Keratinocyte (primary cell): ENCODE data around the gene FPR1. TPM values are rescaled to one million over a fixed set of nuclear protein-coding genes. Genes with fewer than 3 reads are reported as not detected.

Experiments
- DNase-seq: peaks from one replicate; pipeline ENCODE4 v3.0.0-alpha.2; 2011; ENCODE audit warnings: low read depth, missing footprints, low spot score
- FAIRE-seq: peaks from 2 replicates; lab custom pipeline; 2011; peaks lifted over from hg19 to GRCh38; lab: Jason Lieb, UNC
- H2AFZ ChIP-seq: 2 replicates; pipeline ENCODE4 v1.6.0; 2012; ENCODE audit warnings: low read length, control low read depth, inconsistent platforms; ENCODE audit not compliant: control insufficient read depth
- H3K27ac ChIP-seq: 2 replicates; pipeline ENCODE4 v1.5.1; 2011; ENCODE audit warnings: low read length; ENCODE audit not compliant: control insufficient read depth, insufficient read depth
- H3K27me3 ChIP-seq: 3 replicates; pipeline ENCODE4 v1.6.0; 2011; ENCODE audit warnings: low read length; ENCODE audit not compliant: control insufficient read depth, insufficient read depth; ENCODE audit errors: extremely low read depth
- H3K36me3 ChIP-seq, 2 experiments: 2 replicates in 1 of 2; 3 replicates in 1 of 2; pipeline ENCODE4 v1.5.1; 2011; ENCODE audit warnings: low read length in 2 of 2, mild to moderate bottlenecking in 1 of 2; ENCODE audit not compliant: control insufficient read depth in 2 of 2, insufficient read depth in 2 of 2; ENCODE audit errors: extremely low read depth in 1 of 2
- H3K4me1 ChIP-seq: 3 replicates; pipeline ENCODE4 v1.5.1; 2011; ENCODE audit warnings: low read length; ENCODE audit not compliant: control insufficient read depth, insufficient read depth; ENCODE audit errors: extremely low read depth
- H3K4me2 ChIP-seq: 3 replicates; pipeline ENCODE4 v1.6.0; 2011; ENCODE audit warnings: low read depth, low read length; ENCODE audit not compliant: control insufficient read depth, insufficient read depth; ENCODE audit errors: extremely low read depth
- H3K4me3 ChIP-seq, 3 experiments: fragments of 200-600 bp in 1 of 3; sonication (generic) in 1 of 3; 2 replicates in 2 of 3; 3 replicates in 1 of 3; pipeline ENCODE4 v1.5.1; 2011 to 2016; ENCODE audit warnings: low read length in 3 of 3, mild to moderate bottlenecking in 3 of 3, control low read depth in 2 of 3, inconsistent platforms in 1 of 3, low read depth in 1 of 3, mixed read lengths in 1 of 3, mixed run types in 1 of 3, moderate library complexity in 1 of 3; ENCODE audit not compliant: control insufficient read depth in 2 of 3, insufficient read depth in 2 of 3; ENCODE audit errors: extremely low read depth in 1 of 3
- H3K79me2 ChIP-seq: 2 replicates; pipeline ENCODE4 v1.6.0; 2012; ENCODE audit warnings: low read length; ENCODE audit not compliant: control insufficient read depth, insufficient read depth
- H3K9ac ChIP-seq: 3 replicates; pipeline ENCODE4 v1.6.0; 2011; ENCODE audit warnings: low read length; ENCODE audit not compliant: control insufficient read depth, insufficient read depth; ENCODE audit errors: extremely low read depth
- H3K9me1 ChIP-seq: 3 replicates; pipeline ENCODE4 v1.6.0; 2011; ENCODE audit warnings: low read length; ENCODE audit not compliant: control insufficient read depth, insufficient read depth; ENCODE audit errors: extremely low read depth
- H3K9me3 ChIP-seq: 2 replicates; pipeline ENCODE4 v1.5.1; 2012; ENCODE audit warnings: low read depth, low read length; ENCODE audit not compliant: control insufficient read depth
- H4K20me1 ChIP-seq: 3 replicates; pipeline ENCODE4 v1.6.0; 2011; ENCODE audit warnings: low read length; ENCODE audit not compliant: control insufficient read depth, insufficient read depth; ENCODE audit errors: extremely low read depth
- EZH2 ChIP-seq: IDR thresholded peaks from one replicate; pipeline ENCODE4 v1.6.1; 2012; ENCODE audit warnings: inconsistent platforms, mild to moderate bottlenecking, low read length, moderate library complexity
- dilution Hi-C: fragments of 300-500 bp; cut with MboI; formaldehyde crosslinking; loops from one replicate; pipeline ENCODE4 v1.7.0; 2020; ENCODE audit warnings: low sequenced_read_pairs; ENCODE audit not compliant: extremely low pct_ligation_motif_present
- polyA plus RNA-seq, 5 experiments: library from polyadenylated mRNA; depleted of rRNA in 3 of 5; stranded (reverse) in 3 of 5; stranded (forward) in 1 of 5; unstranded in 1 of 5; fragments of >200 nt; gene quantifications; 1 replicate in 1 of 5; 2 replicates in 3 of 5; 3 replicates in 1 of 5; pipeline versions ENCODE4 v1.2.1 to v1.2.3, GENCODE V29; 2011 to 2012; ENCODE audit warnings: missing spikeins in 2 of 5, low read depth in 1 of 5, low replicate concordance in 1 of 5
- TF ChIP-seq, protein P1 (sequence below), 3 experiments: IDR thresholded peaks in 1 of 3; conservative IDR thresholded peaks in 1 of 3; optimal IDR thresholded peaks in 1 of 3; 2 replicates in 2 of 3; 3 replicates in 1 of 3; pipeline versions ENCODE3 to v1.5.1; 2011; ENCODE audit warnings: low read length in 3 of 3, mild to moderate bottlenecking in 3 of 3, moderate library complexity in 2 of 3, control low read depth in 1 of 3, inconsistent platforms in 1 of 3; ENCODE audit not compliant: insufficient read depth in 2 of 3; ENCODE audit errors: extremely low read depth in 1 of 3

Gene FPR1
- polyA plus RNA-seq, 1 donor (not counting 4 experiments of a cell fraction or from before 2014, with no cell fraction given): 2.4 TPM

DNA sequence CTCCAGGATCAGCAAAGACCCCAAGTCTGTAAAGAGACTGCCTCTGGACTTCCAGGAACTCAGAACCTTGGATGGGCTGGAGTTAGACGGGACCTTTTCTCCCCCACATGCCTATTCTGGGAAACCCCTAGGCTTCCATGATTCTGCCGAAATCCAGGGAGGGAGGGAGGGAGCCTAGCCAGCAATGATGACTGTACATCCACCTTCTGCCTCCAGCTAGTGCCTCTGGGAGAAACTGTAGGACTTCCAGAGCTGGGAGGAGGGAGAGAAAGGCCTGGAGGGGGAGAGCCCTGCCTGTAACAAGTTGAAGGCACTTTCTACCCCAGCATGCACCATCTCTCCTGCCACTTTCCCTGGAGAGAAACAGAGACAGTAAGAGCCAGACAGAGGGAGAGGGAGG lies 21.9 kb downstream of the FPR1 start:
- Histone ChIP-seq H3K9ac (no peak overlapping the region), H3K27me3 (peaks cover 5% of the 10 kb centered on the region), H3K9me3 (peaks cover 2% of the 10 kb centered on the region), H4K20me1 (no peaks in the 10 kb centered on the region), H3K4me2 (no peak overlapping the region), H2AFZ (no peak overlapping the region), H3K36me3 (no peaks in the 10 kb centered on the region), H3K4me3 (no peak overlapping the region), H3K27ac (no peak overlapping the region), H3K79me2 (no peaks in the 10 kb centered on the region), H3K4me1 (peaks cover 24% of the 10 kb centered on the region), H3K9me1 (no peaks in the 10 kb centered on the region)
- FAIRE-seq (no peak), DNase-seq (no peak)
- dilution Hi-C loops: no loop called here
- TF ChIP-seq, protein P1, sequence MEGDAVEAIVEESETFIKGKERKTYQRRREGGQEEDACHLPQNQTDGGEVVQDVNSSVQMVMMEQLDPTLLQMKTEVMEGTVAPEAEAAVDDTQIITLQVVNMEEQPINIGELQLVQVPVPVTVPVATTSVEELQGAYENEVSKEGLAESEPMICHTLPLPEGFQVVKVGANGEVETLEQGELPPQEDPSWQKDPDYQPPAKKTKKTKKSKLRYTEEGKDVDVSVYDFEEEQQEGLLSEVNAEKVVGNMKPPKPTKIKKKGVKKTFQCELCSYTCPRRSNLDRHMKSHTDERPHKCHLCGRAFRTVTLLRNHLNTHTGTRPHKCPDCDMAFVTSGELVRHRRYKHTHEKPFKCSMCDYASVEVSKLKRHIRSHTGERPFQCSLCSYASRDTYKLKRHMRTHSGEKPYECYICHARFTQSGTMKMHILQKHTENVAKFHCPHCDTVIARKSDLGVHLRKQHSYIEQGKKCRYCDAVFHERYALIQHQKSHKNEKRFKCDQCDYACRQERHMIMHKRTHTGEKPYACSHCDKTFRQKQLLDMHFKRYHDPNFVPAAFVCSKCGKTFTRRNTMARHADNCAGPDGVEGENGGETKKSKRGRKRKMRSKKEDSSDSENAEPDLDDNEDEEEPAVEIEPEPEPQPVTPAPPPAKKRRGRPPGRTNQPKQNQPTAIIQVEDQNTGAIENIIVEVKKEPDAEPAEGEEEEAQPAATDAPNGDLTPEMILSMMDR (optimal IDR thresholded peaks at IDR 0.05 in 1 of 3, IDR thresholded peaks at IDR 0.05 in 1 of 3, conservative IDR thresholded peaks at IDR 0.05 in 1 of 3; ENCODE audit: extremely low read depth in 1 of 3, insufficient read depth in 2 of 3, low read length in 3 of 3): no peak
- TF ChIP-seq EZH2: no peak

DNA sequence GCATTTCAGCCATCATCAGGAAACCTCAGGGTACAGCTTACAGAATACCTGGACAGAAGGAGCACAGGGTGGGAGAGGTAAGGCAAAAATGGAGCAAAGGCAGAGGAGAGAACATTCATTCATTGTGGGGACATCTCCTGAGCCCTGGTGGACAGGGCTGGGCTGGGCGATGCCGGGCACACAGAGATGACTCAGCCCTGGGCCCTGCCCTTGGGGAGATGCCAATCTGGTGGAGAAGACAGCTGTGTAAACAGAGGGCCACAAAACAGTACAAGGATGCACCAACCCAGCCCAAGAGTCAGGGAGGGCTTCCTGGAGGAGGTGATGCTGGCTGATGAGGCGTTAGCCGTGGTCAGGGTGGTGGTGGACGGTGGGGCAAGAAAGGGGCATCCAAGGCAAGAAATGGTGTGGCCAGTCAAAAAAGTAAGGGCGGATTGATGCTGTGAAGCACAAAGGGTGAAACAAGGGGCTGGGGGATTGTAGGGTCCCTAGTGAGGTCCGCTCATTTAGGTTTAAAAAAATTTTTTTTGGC lies 24.3 kb downstream of the FPR1 start:
- Histone ChIP-seq H3K4me1 (peaks cover 31% of the 10 kb centered on the region), H3K36me3 (no peaks in the 10 kb centered on the region), H4K20me1 (no peaks in the 10 kb centered on the region), H3K4me3 (no peak overlapping the region), H3K27me3 (peaks cover 23% of the 10 kb centered on the region), H3K9me3 (peaks cover 2% of the 10 kb centered on the region), H3K9ac (peak overlapping the region; percentile 34), H3K79me2 (no peaks in the 10 kb centered on the region), H3K27ac (peak overlapping the region; percentile 65), H2AFZ (no peak overlapping the region), H3K4me2 (peak overlapping the region; percentile 0), H3K9me1 (no peaks in the 10 kb centered on the region)
- DNase-seq (no peak), FAIRE-seq (peak; percentile 67)
- TF ChIP-seq, protein P1 (optimal IDR thresholded peaks at IDR 0.05 in 1 of 3, IDR thresholded peaks at IDR 0.05 in 1 of 3, conservative IDR thresholded peaks at IDR 0.05 in 1 of 3; ENCODE audit: extremely low read depth in 1 of 3, insufficient read depth in 2 of 3, low read length in 3 of 3): no peak
- TF ChIP-seq EZH2: no peak
- dilution Hi-C loops: no loop called here
